Activated CD8-positive, alpha-beta T cell treated with anti-CD3 and anti-CD28 coated beads for 36 hours (primary cell): ENCODE results near the gene LSM4. TPM values are rescaled to one million over a fixed set of nuclear protein-coding genes. Genes with fewer than 3 reads are reported as not detected.
A peak's percentile ranks its signal among the peaks of the same experiment; 100 is the strongest.

Experiments
- ATAC-seq: fragments of 200-7000 bp; cut with Tn5 transposase; one replicate; pipeline ENCODE4 v1.10.0; 2021; ENCODE audit warnings: mild to moderate bottlenecking, moderate library complexity
- CTCF ChIA-PET: fragments of 350-600 bp; sonication (Branson Sonifier 250); formaldehyde crosslinking; loops from one replicate; lab custom pipeline; 2021; ENCODE audit warnings: antibody characterized with exemption; lab: Charles Lee
- POLR2A ChIA-PET: fragments of 350-600 bp; sonication (Branson Sonifier 250); formaldehyde crosslinking; loops from one replicate; lab custom pipeline; 2021; ENCODE audit warnings: antibody characterized with exemption; lab: Charles Lee
- DNase-seq: peaks from one replicate; pipeline ENCODE4 v3.0.0-alpha.2; 2020
- H3K27ac Mint-ChIP-seq: one replicate; pipeline ENCODE4 v1.8.0; 2021; ENCODE audit warnings: mild to moderate bottlenecking, mixed read lengths
- H3K27me3 Mint-ChIP-seq: one replicate; pipeline ENCODE4 v1.8.0; 2021; ENCODE audit warnings: mixed read lengths
- H3K36me3 Mint-ChIP-seq: one replicate; pipeline ENCODE4 v1.8.0; 2021; ENCODE audit warnings: low read depth, mixed read lengths
- H3K4me1 Mint-ChIP-seq: one replicate; pipeline ENCODE4 v1.8.0; 2021; ENCODE audit warnings: low read depth, mixed read lengths
- H3K4me3 Mint-ChIP-seq: one replicate; pipeline ENCODE4 v1.8.0; 2021; ENCODE audit warnings: mild to moderate bottlenecking, moderate library complexity, mixed read lengths
- H3K9me3 Mint-ChIP-seq: one replicate; pipeline ENCODE4 v1.8.0; 2021; ENCODE audit warnings: mixed read lengths
- intact Hi-C: fragments of 100-400 bp; cut with micrococcal nuclease; formaldehyde crosslinking; loops from one replicate; pipeline ENCODE4 v1.10.0; 2022
- total RNA-seq, 2 experiments: library from RNA; stranded (reverse); gene quantifications; one replicate each; pipeline ENCODE4 v1.2.3, GENCODE V29; 2021
- TF ChIP-seq, protein P1 (sequence below): fragments of 200-600 bp; IDR thresholded peaks from one replicate; pipeline ENCODE4 v1.8.0; 2022; ENCODE audit warnings: antibody characterized with exemption, mild to moderate bottlenecking

Gene LSM4
- total RNA-seq, 2 experiments from 2014 or later: 426 to 433 TPM

DNA sequence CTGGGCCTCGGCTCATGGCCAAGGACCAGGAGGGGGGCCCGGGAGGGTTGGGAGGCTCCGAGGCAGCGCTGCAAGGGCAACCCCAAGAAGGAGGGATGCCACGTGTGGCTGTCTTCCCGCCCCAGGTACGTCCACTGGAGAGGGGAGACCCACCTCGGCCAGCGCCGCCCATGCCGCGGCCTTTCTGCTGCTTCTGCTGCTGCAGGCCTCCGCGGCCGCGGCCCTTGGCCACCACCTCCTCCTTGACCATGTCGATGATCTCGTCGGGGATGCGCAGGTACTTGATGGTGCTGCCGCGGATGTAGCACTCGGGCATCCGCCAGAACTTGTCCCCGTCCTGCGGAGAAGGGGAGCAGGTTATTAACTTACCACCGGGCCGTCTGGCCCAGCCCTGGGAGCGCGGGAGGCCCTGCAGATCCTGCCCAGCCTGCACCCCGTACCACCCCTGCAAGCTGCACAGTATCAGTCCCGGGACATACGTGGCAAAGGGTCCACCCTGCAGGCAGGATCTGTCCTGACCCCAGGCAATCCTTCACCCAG, 13.3 kb downstream of the LSM4 start:
- DNase-seq: no peak
- Mint-ChIP-seq H3K4me1 (peaks cover 40% of the 10 kb centered on the region), H3K4me3 (no peak overlapping the region), H3K27me3 (no peaks in the 10 kb centered on the region), H3K36me3 (peaks cover 62% of the 10 kb centered on the region), H3K27ac (no peak overlapping the region), H3K9me3 (no peaks in the 10 kb centered on the region)
- TF ChIP-seq, protein P1, sequence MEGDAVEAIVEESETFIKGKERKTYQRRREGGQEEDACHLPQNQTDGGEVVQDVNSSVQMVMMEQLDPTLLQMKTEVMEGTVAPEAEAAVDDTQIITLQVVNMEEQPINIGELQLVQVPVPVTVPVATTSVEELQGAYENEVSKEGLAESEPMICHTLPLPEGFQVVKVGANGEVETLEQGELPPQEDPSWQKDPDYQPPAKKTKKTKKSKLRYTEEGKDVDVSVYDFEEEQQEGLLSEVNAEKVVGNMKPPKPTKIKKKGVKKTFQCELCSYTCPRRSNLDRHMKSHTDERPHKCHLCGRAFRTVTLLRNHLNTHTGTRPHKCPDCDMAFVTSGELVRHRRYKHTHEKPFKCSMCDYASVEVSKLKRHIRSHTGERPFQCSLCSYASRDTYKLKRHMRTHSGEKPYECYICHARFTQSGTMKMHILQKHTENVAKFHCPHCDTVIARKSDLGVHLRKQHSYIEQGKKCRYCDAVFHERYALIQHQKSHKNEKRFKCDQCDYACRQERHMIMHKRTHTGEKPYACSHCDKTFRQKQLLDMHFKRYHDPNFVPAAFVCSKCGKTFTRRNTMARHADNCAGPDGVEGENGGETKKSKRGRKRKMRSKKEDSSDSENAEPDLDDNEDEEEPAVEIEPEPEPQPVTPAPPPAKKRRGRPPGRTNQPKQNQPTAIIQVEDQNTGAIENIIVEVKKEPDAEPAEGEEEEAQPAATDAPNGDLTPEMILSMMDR: no peak
- ChIA-PET CTCF (interaction anchor here (1.0 to 3.4 kb wide), 2 partner anchors 30 to 31 kb away, joined by 6 to 34 read pairs; no protein-coding TSS in a partner anchor), POLR2A (interaction anchor here (1.8 to 23.1 kb wide), 4 partner anchors 9 to 36 kb away, joined by 4 to 592 read pairs (median 72); partner anchors contain the start of genes IQCN, JUND and LSM4)
- intact Hi-C loops: no loop called here
- no peak for ATAC-seq

DNA sequence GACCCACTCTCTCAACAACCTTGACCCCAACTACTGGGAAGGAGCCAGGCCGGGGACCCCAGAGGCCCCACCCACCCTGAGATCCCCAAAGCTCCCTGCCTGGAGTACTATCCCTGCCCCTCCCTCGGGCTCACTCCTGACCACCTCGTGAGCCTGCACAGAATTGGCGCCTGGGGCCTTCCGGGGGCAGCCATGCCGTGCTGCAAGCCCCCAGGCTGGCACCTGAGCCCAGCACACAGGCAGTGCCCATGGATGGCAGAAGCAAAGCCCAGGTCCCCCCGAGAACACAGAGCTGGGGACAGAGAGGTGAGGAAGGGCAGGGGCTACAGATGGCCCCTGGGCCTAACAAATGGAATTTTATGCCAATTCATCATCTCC, 13.9 kb downstream of the LSM4 start:
- ChIA-PET POLR2A (interaction anchor here (1.2 to 23.1 kb wide), 3 partner anchors 10 to 30 kb away, joined by 3 to 592 read pairs (median 124); partner anchors contain the start of genes JUND and LSM4), CTCF (interaction anchor here (1.5 to 3.4 kb wide), 2 partner anchors 13 to 30 kb away, joined by 4 to 34 read pairs; partner anchors contain the start of gene LSM4)
- H3K4me3 Mint-ChIP-seq: no peak overlapping the region
- intact Hi-C loops: no loop called here
- peak overlapping the region; percentile 11 for H3K27ac Mint-ChIP-seq
- TF ChIP-seq, protein P1: no peak
- H3K4me1 Mint-ChIP-seq: peaks cover 37% of the 10 kb centered on the region
- H3K27me3 Mint-ChIP-seq: no peaks in the 10 kb centered on the region
- H3K9me3 Mint-ChIP-seq: no peaks in the 10 kb centered on the region
- ATAC-seq: no peak
- no peak for DNase-seq
- peaks cover 63% of the 10 kb centered on the region for H3K36me3 Mint-ChIP-seq

DNA sequence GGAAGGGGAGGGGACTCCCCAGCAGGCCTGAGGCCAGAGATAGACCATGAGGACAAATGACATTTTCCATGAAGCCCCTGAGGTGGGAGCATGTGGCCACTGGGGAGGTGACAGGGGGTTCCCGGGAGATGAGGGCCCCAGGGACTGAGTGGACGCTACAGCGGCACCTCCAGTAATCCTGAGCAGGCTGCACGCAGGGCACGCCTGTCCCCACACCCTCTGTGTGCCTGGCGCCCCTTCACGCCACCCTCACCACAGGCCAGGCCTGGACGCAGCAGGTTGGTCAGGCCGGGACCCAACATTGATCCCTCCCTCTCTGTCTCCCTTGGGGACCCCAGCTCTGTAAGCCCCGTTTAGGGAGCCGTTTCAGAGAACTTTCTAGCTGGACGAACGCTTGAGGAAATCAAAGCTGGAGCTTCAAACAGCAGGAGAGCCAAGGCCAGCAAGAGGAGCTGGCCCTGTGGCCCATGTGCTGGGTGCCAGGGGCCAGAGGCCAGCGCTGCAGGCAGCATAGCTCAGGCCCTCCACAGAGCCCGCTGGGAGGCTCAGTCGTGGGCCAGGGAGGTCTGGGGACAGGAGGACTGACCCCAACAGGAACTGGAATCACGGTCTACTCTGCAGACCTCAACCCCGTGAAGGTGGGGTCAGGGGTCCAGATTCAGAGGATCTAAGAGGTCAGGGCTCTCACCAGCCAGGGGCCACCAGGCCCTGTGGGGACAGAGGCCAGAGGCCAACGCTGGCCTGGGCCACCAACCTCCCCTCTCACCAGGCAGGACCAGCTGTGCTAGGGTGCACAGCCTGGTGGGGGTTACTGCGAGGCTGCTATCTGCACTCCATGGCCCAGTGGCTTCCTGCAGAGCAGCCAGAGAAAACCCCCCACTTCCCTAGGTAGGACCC, 14.6 kb downstream of the LSM4 start:
- Mint-ChIP-seq H3K27me3 (no peaks in the 10 kb centered on the region), H3K27ac (peak overlapping the region; percentile 96), H3K4me1 (peaks cover 37% of the 10 kb centered on the region), H3K36me3 (peaks cover 62% of the 10 kb centered on the region), H3K4me3 (no peak overlapping the region), H3K9me3 (no peaks in the 10 kb centered on the region)
- CTCF ChIA-PET: interaction anchor here (1.5 to 3.4 kb wide), 3 partner anchors 9 to 30 kb away, joined by 4 to 34 read pairs (median 11); partner anchors contain the start of gene LSM4
- DNase-seq (no peak), ATAC-seq (no peak)
- intact Hi-C loops: no loop called here
- POLR2A ChIA-PET: interaction anchor here (1.2 to 23.1 kb wide), 4 partner anchors 10 to 29 kb away, joined by 3 to 592 read pairs (median 65); partner anchors contain the start of genes JUND and LSM4
- TF ChIP-seq, protein P1: no peak

DNA sequence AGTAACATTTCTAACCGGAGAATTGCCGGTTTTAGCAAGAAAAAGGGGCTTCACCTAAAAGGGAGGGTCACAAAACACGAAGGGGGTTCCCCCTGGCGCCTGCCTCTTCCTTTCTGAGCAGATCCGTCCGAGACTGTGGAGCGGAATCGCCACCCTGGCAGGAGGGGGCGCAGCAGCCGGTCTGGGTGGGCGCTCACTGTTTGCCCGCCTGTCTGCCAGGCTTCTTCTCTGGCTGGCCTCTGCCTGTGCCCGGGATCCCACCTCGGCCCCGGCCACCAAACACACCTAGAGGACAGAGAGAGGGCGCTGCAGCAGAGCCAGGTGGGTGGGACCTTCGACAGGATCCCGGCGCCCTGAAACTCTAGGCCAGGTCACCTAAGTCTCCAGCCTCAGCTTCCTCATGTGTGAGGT, 15.6 kb downstream of the LSM4 start:
- peak; percentile 78 for DNase-seq
- Mint-ChIP-seq H3K4me1 (peaks cover 36% of the 10 kb centered on the region), H3K4me3 (peak overlapping the region; percentile 92), H3K27ac (peak overlapping the region; percentile 96), H3K9me3 (no peaks in the 10 kb centered on the region), H3K27me3 (no peaks in the 10 kb centered on the region), H3K36me3 (peaks cover 55% of the 10 kb centered on the region)
- TF ChIP-seq, protein P1: no peak
- ChIA-PET POLR2A (interaction anchor here (1.0 to 23.1 kb wide), 6 partner anchors 11 to 28 kb away, joined by 4 to 592 read pairs (median 6); partner anchors contain the start of genes JUND and LSM4), CTCF (interaction anchor here (0.8 to 3.4 kb wide), 7 partner anchors 10 to 29 kb away, joined by 4 to 34 read pairs (median 5); partner anchors contain the start of gene LSM4)
- no peak for ATAC-seq
- intact Hi-C loops: no loop called here
